GM12892 (cell line): ENCODE data around the gene EIF3L.

ENCODE experiments used
- POLR2A ChIP-seq: IDR thresholded peaks from 2 replicates; pipeline ENCODE4 v1.6.1; 2011; ENCODE audit warnings: low read depth, low read length, control low read depth
- POLR2AphosphoS5 ChIP-seq: IDR thresholded peaks from 2 replicates; pipeline ENCODE4 v1.6.1; 2011; ENCODE audit warnings: low read depth, low read length, control low read depth
- TAF1 ChIP-seq: IDR thresholded peaks from 2 replicates; pipeline ENCODE4 v1.6.1; 2011; ENCODE audit warnings: low read depth, mild to moderate bottlenecking, control low read depth, low read length, borderline replicate concordance

GRCh38 chr22:37929390-37929789, 80.2 kb downstream of the EIF3L start:
- TF ChIP-seq POLR2AphosphoS5 = no peak
- TF ChIP-seq TAF1 = no peak
- no peak for TF ChIP-seq POLR2A
